ENCODE results near the gene DLAT. TPM values are rescaled to one million over a fixed set of nuclear protein-coding genes. Genes with fewer than 3 reads are reported as not detected.

The DLAT gene
- total RNA-seq, 1 experiment from 2014 or later = 75.9 TPM

GRCh38 chr11:112002491-112003216, 22.6 kb upstream of the DLAT start:
- DNase-seq (ENCODE audit: low read depth, low spot score) (no peak), ATAC-seq (no peak)
- H3K4me3 ChIP-seq (ENCODE audit: low read depth in 2 of 2, low read length in 2 of 2) = no peak overlapping the region
- ChIA-PET CTCF (no interaction called here), POLR2A (interaction anchor here (0.5 to 0.6 kb wide), 2 partner anchors 13 to 26 kb away, joined by 7 to 15 read pairs; no protein-coding TSS in a partner anchor)
- in situ Hi-C loops (cut with HindIII; ENCODE audit: low pct_unique_long_range_greater_than_20kb, low sequenced_read_pairs) (no loop called here), intact Hi-C loops (cut with micrococcal nuclease; ENCODE audit: unreplicated experiment) (no loop called here)
- TF ChIP-seq TCF7L2 (IDR thresholded peaks at IDR 0.05; ENCODE audit: low read depth, low read length) (no peak), SIN3A (IDR thresholded peaks at IDR 0.05; ENCODE audit: borderline replicate concordance, insufficient read depth, low read depth, low read length) (no peak), REST (IDR thresholded peaks at IDR 0.05; ENCODE audit: insufficient read depth in 1 of 2, low read depth in 2 of 2, low read length in 1 of 2) (no peak), POLR2AphosphoS5 (IDR thresholded peaks at IDR 0.05; ENCODE audit: low read depth, low read length) (no peak), CTCF (IDR thresholded peaks at IDR 0.05) (no peak)
- H3K27me3 ChIP-seq (ENCODE audit: control insufficient read depth, insufficient read depth, low read length) = no peaks in the 10 kb centered on the region
- H3K27ac ChIP-seq (ENCODE audit: low read length) = no peak overlapping the region
- no peaks in the 10 kb centered on the region for H3K9me3 ChIP-seq (ENCODE audit: control insufficient read depth, insufficient read depth, low read depth, low read length)
- H3K36me3 ChIP-seq (ENCODE audit: control insufficient read depth, insufficient read depth, low read length) = no peaks in the 10 kb centered on the region
- no peaks in the 10 kb centered on the region for H3K4me1 ChIP-seq (ENCODE audit: control insufficient read depth, insufficient read depth, low read length)
- BruUV-seq (replicated peaks) = no TSS peak

GRCh38 chr11:112004389-112004788, 20.8 kb upstream of the DLAT start:
- in situ Hi-C loops (cut with HindIII; ENCODE audit: low pct_unique_long_range_greater_than_20kb, low sequenced_read_pairs) (no loop called here), intact Hi-C loops (cut with micrococcal nuclease; ENCODE audit: unreplicated experiment) (no loop called here)
- no peak overlapping the region for H3K4me3 ChIP-seq (ENCODE audit: low read depth in 2 of 2, low read length in 2 of 2)
- no TSS peak for BruUV-seq (replicated peaks)
- no peaks in the 10 kb centered on the region for H3K36me3 ChIP-seq (ENCODE audit: control insufficient read depth, insufficient read depth, low read length)
- no peaks in the 10 kb centered on the region for H3K4me1 ChIP-seq (ENCODE audit: control insufficient read depth, insufficient read depth, low read length)
- no peaks in the 10 kb centered on the region for H3K27me3 ChIP-seq (ENCODE audit: control insufficient read depth, insufficient read depth, low read length)
- ATAC-seq (peak; percentile 72), DNase-seq (ENCODE audit: low read depth, low spot score) (no peak)
- no peak overlapping the region for H3K27ac ChIP-seq (ENCODE audit: low read length)
- CTCF ChIA-PET = no interaction called here
- no peaks in the 10 kb centered on the region for H3K9me3 ChIP-seq (ENCODE audit: control insufficient read depth, insufficient read depth, low read depth, low read length)
- POLR2A ChIA-PET = no interaction called here
- peak; percentile 61 for TF ChIP-seq CTCF (IDR thresholded peaks at IDR 0.05)
- no peak for TF ChIP-seq POLR2AphosphoS5 (IDR thresholded peaks at IDR 0.05; ENCODE audit: low read depth, low read length)
